A549 (cell line): Measurements from ENCODE around the gene DDR2. TPM values are rescaled to one million over a fixed set of nuclear protein-coding genes. Genes with fewer than 3 reads are reported as not detected.

ENCODE experiments used
- ATAC-seq, 2 experiments: fragments of 200-7000 bp in 1 of 2; fragments of >200 bp in 1 of 2; cut with Nextera tagmentation in 1 of 2; cut with Tn5 transposase in 1 of 2; 3 replicates each; pipeline versions ENCODE4 v1.8.0 to v1.9.1; 2018 to 2020; ENCODE audit warnings: mild to moderate bottlenecking in 1 of 2, moderate library complexity in 1 of 2
- CTCF ChIA-PET: fragments of 300-600 bp; sonication (Branson Sonifier 250); formaldehyde crosslinking; extraction: SDS; loops from one replicate; lab custom pipeline; 2021; ENCODE audit warnings: antibody characterized with exemption, inconsistent platforms; lab: Yijun Ruan, JAX
- POLR2A ChIA-PET: fragments of 350-600 bp; formaldehyde crosslinking; extraction: SDS; loops from one replicate; lab custom pipeline; 2021; ENCODE audit warnings: antibody characterized with exemption, inconsistent platforms; lab: Yijun Ruan, JAX
- DNase-seq, 2 experiments: peaks; one replicate each; pipeline versions ENCODE4 v3.0.0 to v3.0.0-alpha.2; 2011 to 2016; ENCODE audit warnings: low read depth in 1 of 2, low spot score in 1 of 2
- FAIRE-seq: peaks from 2 replicates; lab custom pipeline; 2011; peaks lifted over from hg19 to GRCh38; lab: Jason Lieb, UNC
- H3K27ac ChIP-seq, 2 experiments: fragments of >200 bp; sonication (Bioruptor Twin); formaldehyde crosslinking; 3 replicates each; pipeline ENCODE4 v1.5.1; 2016 to 2017
- H3K4me1 ChIP-seq: fragments of >200 bp; sonication (Bioruptor Twin); formaldehyde crosslinking; 3 replicates; pipeline ENCODE4 v1.6.1; 2016
- H3K4me2 ChIP-seq: fragments of >200 bp; sonication (Bioruptor Twin); formaldehyde crosslinking; 3 replicates; pipeline ENCODE4 v1.6.1; 2016
- H3K4me3 ChIP-seq: fragments of >200 bp; sonication (Bioruptor Twin); formaldehyde crosslinking; 3 replicates; pipeline ENCODE4 v1.5.1; 2016
- H3K9me3 ChIP-seq: fragments of >200 bp; sonication (Bioruptor Twin); formaldehyde crosslinking; 3 replicates; pipeline ENCODE4 v1.6.1; 2016
- BCL3 ChIP-seq: fragments of >200 bp; sonication (Bioruptor Twin); formaldehyde crosslinking; IDR thresholded peaks from 3 replicates; pipeline ENCODE4 v1.6.1; 2016
- BHLHE40 ChIP-seq: IDR thresholded peaks from 2 replicates; pipeline ENCODE4 v1.6.1; 2012; ENCODE audit warnings: low read depth, low read length, inconsistent platforms
- CBX8 ChIP-seq: fragments of 200-600 bp; sonication (generic); IDR thresholded peaks from 2 replicates; pipeline ENCODE4 v1.6.1; 2016
- ELK1 ChIP-seq: fragments of 150-350 bp; IDR thresholded peaks from 2 replicates; pipeline ENCODE4 v1.6.1; 2014; ENCODE audit warnings: low read depth, mild to moderate bottlenecking, low read length
- EP300 ChIP-seq, 2 experiments: fragments of >200 bp; sonication (Bioruptor Twin); formaldehyde crosslinking; IDR thresholded peaks; 2 replicates in 1 of 2; 3 replicates in 1 of 2; pipeline ENCODE4 v1.6.1; 2016 to 2017
- FOSB ChIP-seq: fragments of 250-450 bp; sonication (Bioruptor Pico); IDR thresholded peaks from 2 replicates; pipeline ENCODE4 v1.5.0; 2020; ENCODE audit warnings: mild to moderate bottlenecking, moderate library complexity
- HDAC2 ChIP-seq: fragments of 200-600 bp; sonication (generic); IDR thresholded peaks from 2 replicates; pipeline ENCODE4 v1.6.1; 2016
- HOXB5 ChIP-seq: fragments of 250-450 bp; sonication (Bioruptor Pico); IDR thresholded peaks from 2 replicates; pipeline ENCODE4 v1.5.0; 2020; ENCODE audit warnings: mild to moderate bottlenecking, moderate library complexity
- JUNB ChIP-seq: fragments of >200 bp; sonication (Bioruptor Twin); formaldehyde crosslinking; IDR thresholded peaks from 2 replicates; pipeline ENCODE4 v1.6.1; 2016
- KDM5A ChIP-seq: fragments of 200-600 bp; sonication (generic); IDR thresholded peaks from 2 replicates; pipeline ENCODE4 v1.6.1; 2016; ENCODE audit warnings: antibody characterized with exemption, mild to moderate bottlenecking
- MAX ChIP-seq: IDR thresholded peaks from 2 replicates; pipeline ENCODE4 v1.6.1; 2012
- NFE2L2 ChIP-seq: fragments of 150-350 bp; conservative IDR thresholded peaks from 2 replicates; pipeline ENCODE4 v1.6.1; 2014; ENCODE audit warnings: low read length
- RARB ChIP-seq: fragments of 250-450 bp; sonication (Bioruptor Pico); IDR thresholded peaks from 2 replicates; pipeline ENCODE4 v1.8.0; 2021; ENCODE audit warnings: mild to moderate bottlenecking, moderate library complexity
- REST ChIP-seq: fragments of 200-600 bp; sonication (generic); IDR thresholded peaks from 2 replicates; pipeline ENCODE4 v1.6.1; 2016; ENCODE audit warnings: antibody characterized with exemption, mild to moderate bottlenecking, moderate library complexity
- RFX5 ChIP-seq: fragments of 450-650 bp; IDR thresholded peaks from 2 replicates; pipeline ENCODE4 v1.7.1; 2014; ENCODE audit warnings: antibody characterized with exemption, mild to moderate bottlenecking, moderate library complexity
- RNF2 ChIP-seq: fragments of 200-600 bp; sonication (generic); IDR thresholded peaks from 2 replicates; pipeline ENCODE4 v1.6.1; 2016; ENCODE audit warnings: low read depth, mild to moderate bottlenecking, antibody characterized with exemption, moderate library complexity, borderline replicate concordance
- TP53 ChIP-seq: fragments of 250-450 bp; sonication (Bioruptor Pico); IDR thresholded peaks from 2 replicates; pipeline ENCODE4 v1.5.0; 2021; ENCODE audit warnings: mild to moderate bottlenecking, moderate library complexity
- USF2 ChIP-seq: fragments of 450-650 bp; IDR thresholded peaks from 2 replicates; pipeline ENCODE4 v1.6.1; 2014; ENCODE audit warnings: antibody characterized with exemption
- ZC3H11A ChIP-seq: fragments of 450-650 bp; IDR thresholded peaks from 2 replicates; pipeline ENCODE4 v1.6.1; 2014; ENCODE audit warnings: antibody characterized with exemption, mild to moderate bottlenecking
- ZSCAN20 ChIP-seq: fragments of 250-450 bp; sonication (Bioruptor Pico); IDR thresholded peaks from 2 replicates; pipeline ENCODE4 v1.8.0; 2022; ENCODE audit warnings: mild to moderate bottlenecking, moderate library complexity
- WGBS: methylation state at CpG from one replicate; pipeline ENCODE4 v1.1.6; 2017; ENCODE audit errors: missing lambda C conversion rate; 5-methylcytosine and 5-hydroxymethylcytosine counted together
- polyA plus RNA-seq, 4 experiments: library from polyadenylated mRNA; depleted of rRNA in 3 of 4; stranded (reverse); fragments of >200 nt; fragmentation: RNase III in 1 of 4; extraction: RNeasy Plus Mini Kit Qiagen cat#74134 plus additional on column Dnase treatment in 1 of 4; gene quantifications; 2 replicates in 3 of 4; 3 replicates in 1 of 4; pipeline ENCODE4 v1.2.3, GENCODE V29; 2011 to 2017

Gene DDR2
- polyA plus RNA-seq, 2 of the 4 experiments (the other 2 are of a cell fraction): 0.14 to 0.49 TPM

- TF ChIP-seq ELK1: no peak
- TF ChIP-seq REST: no peak
- TF ChIP-seq, all 56 proteins: peak for 0
Measured at GRCh38 chr1:162688521-162688920, 56.3 kb downstream of the DDR2 start (continued).

GRCh38 chr1:162688931-162689330, 56.7 kb downstream of the DDR2 start:
- H3K4me3 ChIP-seq: no peak overlapping the region
- H3K4me2 ChIP-seq: no peak overlapping the region
- H3K9me3 ChIP-seq: no peaks in the 10 kb centered on the region
- WGBS: 70% methylated on average over 5 of the region's 5 CpGs
- no peak overlapping the region for H3K27ac ChIP-seq
- FAIRE-seq: no peak
- DNase-seq: no peak
- H3K4me1 ChIP-seq: peaks cover 12% of the 10 kb centered on the region
- ATAC-seq: no peak
- ChIA-PET CTCF (no interaction called here), POLR2A (no interaction called here)
- TF ChIP-seq RFX5 (no peak), TP53 (CRISPR knock-in tag) (no peak), JUNB (no peak), RARB (CRISPR knock-in tag) (no peak), CBX8 (no peak), BCL3 (no peak), USF2 (no peak), RNF2 (no peak), NFE2L2 (no peak), BHLHE40 (no peak), MAX (no peak), ZSCAN20 (no peak), ZC3H11A (no peak), HOXB5 (no peak), KDM5A (no peak), EP300 (IDR thresholded peaks at IDR 0.05) (no peak), ELK1 (no peak), HDAC2 (no peak), FOSB (CRISPR knock-in tag) (no peak)
